Measurements from ENCODE around the gene CPNE8. TPM values are rescaled to one million over a fixed set of nuclear protein-coding genes. Genes with fewer than 3 reads are reported as not detected.

Gene CPNE8
- total RNA-seq, 1 donor from 2014 or later: 33.0 TPM

DNA sequence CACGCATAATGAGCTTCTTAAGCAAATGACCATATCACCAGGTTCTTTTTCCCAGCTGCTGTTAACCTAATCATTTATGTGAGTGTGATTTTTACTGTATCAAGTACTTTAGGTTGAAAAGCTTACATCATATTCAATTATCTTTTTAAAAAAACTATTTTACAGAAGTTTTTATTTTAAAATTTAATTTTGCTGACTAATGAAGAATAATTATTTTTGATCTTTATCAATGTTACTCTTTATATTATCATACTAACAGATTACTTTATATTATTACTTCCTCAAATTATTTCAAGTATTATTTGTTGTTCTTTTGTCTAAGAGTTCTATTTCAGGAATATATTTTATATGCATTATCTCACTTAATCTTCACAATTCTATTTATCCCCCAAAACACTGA, 236.3 kb downstream of the CPNE8 start:
- no peaks in the 10 kb centered on the region for H3K27me3 ChIP-seq (ENCODE audit: low read depth)
- peaks cover 25% of the 10 kb centered on the region for H3K36me3 ChIP-seq
- no peaks in the 10 kb centered on the region for H3K4me1 ChIP-seq
- H3K9me3 ChIP-seq: no peaks in the 10 kb centered on the region
- intact Hi-C loops (cut with DNase I): no loop called here
- DNase-seq (no peak), ATAC-seq (no peak)
- H3K4me3 ChIP-seq: no peak overlapping the region
- TF ChIP-seq, protein P1, sequence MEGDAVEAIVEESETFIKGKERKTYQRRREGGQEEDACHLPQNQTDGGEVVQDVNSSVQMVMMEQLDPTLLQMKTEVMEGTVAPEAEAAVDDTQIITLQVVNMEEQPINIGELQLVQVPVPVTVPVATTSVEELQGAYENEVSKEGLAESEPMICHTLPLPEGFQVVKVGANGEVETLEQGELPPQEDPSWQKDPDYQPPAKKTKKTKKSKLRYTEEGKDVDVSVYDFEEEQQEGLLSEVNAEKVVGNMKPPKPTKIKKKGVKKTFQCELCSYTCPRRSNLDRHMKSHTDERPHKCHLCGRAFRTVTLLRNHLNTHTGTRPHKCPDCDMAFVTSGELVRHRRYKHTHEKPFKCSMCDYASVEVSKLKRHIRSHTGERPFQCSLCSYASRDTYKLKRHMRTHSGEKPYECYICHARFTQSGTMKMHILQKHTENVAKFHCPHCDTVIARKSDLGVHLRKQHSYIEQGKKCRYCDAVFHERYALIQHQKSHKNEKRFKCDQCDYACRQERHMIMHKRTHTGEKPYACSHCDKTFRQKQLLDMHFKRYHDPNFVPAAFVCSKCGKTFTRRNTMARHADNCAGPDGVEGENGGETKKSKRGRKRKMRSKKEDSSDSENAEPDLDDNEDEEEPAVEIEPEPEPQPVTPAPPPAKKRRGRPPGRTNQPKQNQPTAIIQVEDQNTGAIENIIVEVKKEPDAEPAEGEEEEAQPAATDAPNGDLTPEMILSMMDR (IDR thresholded peaks at IDR 0.05): no peak
- no peak overlapping the region for H3K27ac ChIP-seq

DNA sequence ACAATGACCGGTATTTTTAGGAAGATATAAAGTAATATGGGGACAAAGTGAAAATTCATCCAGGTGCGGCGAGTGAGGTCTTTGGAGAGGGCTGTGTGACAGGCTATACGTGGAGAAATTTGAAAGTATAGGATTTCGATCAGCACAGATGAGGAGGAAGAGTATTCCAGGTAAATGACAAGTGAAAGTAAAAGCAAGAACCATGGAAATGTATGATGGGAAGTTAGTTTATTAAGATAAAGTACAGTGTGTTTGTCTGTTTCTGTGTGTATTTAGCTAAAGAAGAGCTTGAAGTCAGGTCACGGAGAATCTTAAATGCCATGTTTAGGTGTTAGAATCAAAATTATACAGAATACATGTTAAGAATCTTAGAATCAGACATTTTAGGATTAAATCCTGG, 239.0 kb downstream of the CPNE8 start:
- ATAC-seq (no peak), DNase-seq (no peak)
- intact Hi-C loops (cut with DNase I): no loop called here
- Histone ChIP-seq H3K4me3 (no peak overlapping the region), H3K27ac (no peak overlapping the region), H3K4me1 (no peaks in the 10 kb centered on the region), H3K9me3 (peaks cover 7% of the 10 kb centered on the region), H3K27me3 (ENCODE audit: low read depth) (no peaks in the 10 kb centered on the region), H3K36me3 (peaks cover 11% of the 10 kb centered on the region)
- TF ChIP-seq, protein P1 (IDR thresholded peaks at IDR 0.05): no peak

DNA sequence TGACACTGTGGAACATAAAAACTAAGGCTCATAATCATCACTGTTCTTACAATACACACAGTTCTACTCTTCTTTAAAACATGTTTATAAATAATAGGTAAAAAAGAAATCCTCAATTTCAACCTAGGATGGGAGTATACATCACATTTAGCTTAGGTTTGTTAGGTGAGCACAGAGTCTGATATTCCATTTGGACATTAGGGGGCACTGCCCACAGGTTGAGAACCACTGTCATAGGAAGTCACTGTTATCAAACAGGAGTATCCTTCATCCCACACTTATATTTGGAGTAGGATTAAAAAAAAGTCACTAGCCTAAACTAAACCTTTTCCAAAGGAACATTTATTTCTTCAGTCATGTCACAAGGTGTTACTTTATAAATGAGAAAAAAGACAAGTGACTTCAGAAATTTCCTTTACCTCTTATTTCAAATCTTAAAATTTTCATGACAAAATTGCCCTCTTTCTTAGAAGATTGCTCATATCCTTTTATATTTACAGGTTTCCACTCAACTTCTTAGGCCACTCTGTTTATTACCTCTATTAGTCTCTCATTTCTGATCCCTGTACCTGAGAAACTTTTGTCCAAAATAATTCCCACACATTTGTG, 240.6 kb downstream of the CPNE8 start:
- TF ChIP-seq, protein P1 (IDR thresholded peaks at IDR 0.05): peak; percentile 38
- Histone ChIP-seq H3K4me3 (no peak overlapping the region), H3K27me3 (ENCODE audit: low read depth) (no peaks in the 10 kb centered on the region), H3K27ac (no peak overlapping the region), H3K4me1 (no peaks in the 10 kb centered on the region), H3K36me3 (peaks cover 11% of the 10 kb centered on the region), H3K9me3 (peaks cover 11% of the 10 kb centered on the region)
- intact Hi-C loops (cut with DNase I): no loop called here
- no peak for ATAC-seq
- DNase-seq: no peak

DNA sequence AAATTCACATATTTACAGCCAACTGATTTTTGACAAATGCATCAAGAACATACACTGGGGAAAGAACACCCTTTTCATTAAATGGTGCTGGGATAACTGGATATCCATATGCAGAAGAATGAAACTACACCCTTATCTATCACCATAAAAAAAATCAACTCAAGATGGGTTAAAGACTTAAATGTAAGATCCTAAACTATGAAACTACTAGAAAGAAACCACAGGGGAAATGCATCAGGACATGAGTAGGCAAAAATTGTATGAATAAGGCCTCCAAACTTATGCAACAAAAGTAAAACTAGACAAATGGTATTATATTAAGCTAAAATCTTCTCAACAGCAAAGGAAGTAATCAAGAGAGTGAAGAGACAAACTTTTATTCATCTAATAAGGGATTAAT, 242.6 kb downstream of the CPNE8 start:
- no peaks in the 10 kb centered on the region for H3K4me1 ChIP-seq
- peaks cover 11% of the 10 kb centered on the region for H3K9me3 ChIP-seq
- TF ChIP-seq, protein P1 (IDR thresholded peaks at IDR 0.05): no peak
- no peak overlapping the region for H3K4me3 ChIP-seq
- ATAC-seq: no peak
- no peak for DNase-seq
- no peaks in the 10 kb centered on the region for H3K27me3 ChIP-seq (ENCODE audit: low read depth)
- intact Hi-C loops (cut with DNase I): no loop called here
- no peak overlapping the region for H3K27ac ChIP-seq
- H3K36me3 ChIP-seq: peaks cover 8% of the 10 kb centered on the region

DNA sequence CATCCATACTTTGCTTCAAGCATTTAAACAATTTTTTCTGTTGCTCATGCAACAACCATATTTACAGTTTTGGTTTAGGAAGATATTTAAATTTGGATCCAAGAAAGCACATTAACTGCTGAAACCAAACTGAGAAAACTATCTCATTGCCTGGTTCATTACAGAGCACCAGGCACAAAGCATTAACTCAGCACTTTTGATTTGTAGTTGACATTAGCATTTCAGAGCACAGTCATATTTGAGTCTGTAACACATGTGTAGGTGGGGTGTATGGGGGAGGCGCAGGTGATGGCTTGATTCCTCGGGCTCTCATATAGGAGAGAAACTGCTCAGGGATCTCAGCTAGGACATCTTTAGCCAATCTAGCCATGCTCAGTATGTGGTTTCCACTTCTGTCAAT, 251.7 kb downstream of the CPNE8 start:
- no peaks in the 10 kb centered on the region for H3K9me3 ChIP-seq
- TF ChIP-seq, protein P1 (IDR thresholded peaks at IDR 0.05): no peak
- no peaks in the 10 kb centered on the region for H3K27me3 ChIP-seq (ENCODE audit: low read depth)
- H3K36me3 ChIP-seq: peaks cover 5% of the 10 kb centered on the region
- no peak overlapping the region for H3K27ac ChIP-seq
- DNase-seq: no peak
- no peaks in the 10 kb centered on the region for H3K4me1 ChIP-seq
- no peak for ATAC-seq
- intact Hi-C loops (cut with DNase I): no loop called here
- H3K4me3 ChIP-seq: no peak overlapping the region

All from lower lobe of right lung (tissue), 2 donors.